ENCODE results near the gene UCHL3. TPM values are rescaled to one million over a fixed set of nuclear protein-coding genes. Genes with fewer than 3 reads are reported as not detected.

The UCHL3 gene
- total and polyA plus RNA-seq, 2 of the 4 experiments (the other 2 are of a cell fraction): 63.8 to 68.3 TPM

- H3K18ac ChIP-seq (ENCODE audit: low read depth, low read length): no peak overlapping the region
- H2AK9ac ChIP-seq (replicated peaks; ENCODE audit: low read depth, low read length, poor library complexity): no peak overlapping the region
- no peak overlapping the region for H4K8ac ChIP-seq (ENCODE audit: low read depth in 2 of 2, low read length in 2 of 2)
- no peak overlapping the region for H3K23ac ChIP-seq (ENCODE audit: low read depth, low read length)
- H3K4me2 ChIP-seq (ENCODE audit: low read depth, low read length): no peak overlapping the region
- ChIA-PET CTCF (no interaction called here), POLR2A (ENCODE audit: unreplicated experiment) (no interaction called here)
- WGBS, 2 experiments (ENCODE audit: extremely low coverage in 2 of 2, insufficient read length in 1 of 2): no CpG with 5 or more reads among the region's 4 CpGs
- intact Hi-C loops (cut with micrococcal nuclease) (no loop called here), dilution Hi-C loops (cut with HindIII; ENCODE audit: low sequenced_read_pairs, unreplicated experiment) (no loop called here), in situ Hi-C loops (cut with MboI; ENCODE audit: low sequenced_read_pairs) (no loop called here)
- H4K5ac ChIP-seq (ENCODE audit: low read depth, low read length): no peak overlapping the region
- TF ChIP-seq, protein P1, sequence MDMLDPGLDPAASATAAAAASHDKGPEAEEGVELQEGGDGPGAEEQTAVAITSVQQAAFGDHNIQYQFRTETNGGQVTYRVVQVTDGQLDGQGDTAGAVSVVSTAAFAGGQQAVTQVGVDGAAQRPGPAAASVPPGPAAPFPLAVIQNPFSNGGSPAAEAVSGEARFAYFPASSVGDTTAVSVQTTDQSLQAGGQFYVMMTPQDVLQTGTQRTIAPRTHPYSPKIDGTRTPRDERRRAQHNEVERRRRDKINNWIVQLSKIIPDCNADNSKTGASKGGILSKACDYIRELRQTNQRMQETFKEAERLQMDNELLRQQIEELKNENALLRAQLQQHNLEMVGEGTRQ (IDR thresholded peaks at IDR 0.05; ENCODE audit: low read depth, low read length): no peak
- TF ChIP-seq, protein P2, sequence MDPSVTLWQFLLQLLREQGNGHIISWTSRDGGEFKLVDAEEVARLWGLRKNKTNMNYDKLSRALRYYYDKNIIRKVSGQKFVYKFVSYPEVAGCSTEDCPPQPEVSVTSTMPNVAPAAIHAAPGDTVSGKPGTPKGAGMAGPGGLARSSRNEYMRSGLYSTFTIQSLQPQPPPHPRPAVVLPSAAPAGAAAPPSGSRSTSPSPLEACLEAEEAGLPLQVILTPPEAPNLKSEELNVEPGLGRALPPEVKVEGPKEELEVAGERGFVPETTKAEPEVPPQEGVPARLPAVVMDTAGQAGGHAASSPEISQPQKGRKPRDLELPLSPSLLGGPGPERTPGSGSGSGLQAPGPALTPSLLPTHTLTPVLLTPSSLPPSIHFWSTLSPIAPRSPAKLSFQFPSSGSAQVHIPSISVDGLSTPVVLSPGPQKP (IDR thresholded peaks at IDR 0.05; ENCODE audit: borderline replicate concordance, low read depth, low read length): no peak
- TF ChIP-seq RAD21 (IDR thresholded peaks at IDR 0.05; ENCODE audit: low read length): no peak
- TF ChIP-seq RCOR1 (IDR thresholded peaks at IDR 0.05; ENCODE audit: insufficient replicate concordance, low read length): no peak
- no peak for TF ChIP-seq CEBPB (IDR thresholded peaks at IDR 0.05; ENCODE audit: low read depth, low read length)
- TF ChIP-seq MAZ (IDR thresholded peaks at IDR 0.05; ENCODE audit: borderline replicate concordance, low read depth, low read length): no peak
- TF ChIP-seq CHD1 (IDR thresholded peaks at IDR 0.05; ENCODE audit: low read depth, low read length): no peak
- no peak for TF ChIP-seq RFX5 (IDR thresholded peaks at IDR 0.05; ENCODE audit: low read depth, low read length)
- H3K14ac ChIP-seq (replicated peaks; ENCODE audit: low read depth, low read length): no peak overlapping the region; the same call in 1 of the 2 replicates
- H3K79me1 ChIP-seq (ENCODE audit: low read depth in 1 of 2, low read length in 2 of 2): peaks cover 0 to 8% of the 10 kb centered on the region in 2 experiments; a peak in 3 of 4 replicates
- H2BK20ac ChIP-seq (ENCODE audit: low read depth, low read length): no peak overlapping the region
- H3K9me3 ChIP-seq (ENCODE audit: control insufficient read depth, insufficient read depth, low read length): no peaks in the 10 kb centered on the region
- no peaks in the 10 kb centered on the region for H4K20me1 ChIP-seq (ENCODE audit: insufficient read depth, low read length)
- DNase-seq: no peak
- H3K27me3 ChIP-seq (ENCODE audit: control insufficient read depth, insufficient read depth, low read length): no peaks in the 10 kb centered on the region
- no peak overlapping the region for H3K9ac ChIP-seq (ENCODE audit: low read depth, low read length)
- no peak overlapping the region for H4K91ac ChIP-seq (ENCODE audit: insufficient read depth, low read depth, low read length)
- no peak overlapping the region for H2AFZ ChIP-seq (replicated peaks; ENCODE audit: low read length, poor library complexity)
- no peak overlapping the region for H3K4me3 ChIP-seq (ENCODE audit: insufficient read depth, low read depth, low read length)
- H3K9me1 ChIP-seq (ENCODE audit: insufficient read depth, low read length): no peaks in the 10 kb centered on the region
- peaks cover 4% of the 10 kb centered on the region; the same call in 1 of the 2 replicates for H3K36me3 ChIP-seq (ENCODE audit: control insufficient read depth, insufficient read depth, low read length)
- H2BK5ac ChIP-seq (ENCODE audit: low read depth, low read length, poor library complexity, severe bottlenecking): no peak overlapping the region
- no TSS peak for BruUV-seq (replicated peaks)
- no peak overlapping the region for H3K27ac ChIP-seq (ENCODE audit: insufficient read depth, low read length)
- no peak overlapping the region for H2BK120ac ChIP-seq (ENCODE audit: low read depth, low read length)
- no peak overlapping the region for H2BK15ac ChIP-seq (ENCODE audit: low read depth, low read length)
- no peak overlapping the region for H3K56ac ChIP-seq (ENCODE audit: extremely low read depth, insufficient read depth, low read length)
- H3K4me1 ChIP-seq (ENCODE audit: control insufficient read depth, insufficient read depth, low read length): no peaks in the 10 kb centered on the region
- H3K4ac ChIP-seq (ENCODE audit: low read depth, low read length): no peak overlapping the region
- H2AK5ac ChIP-seq (ENCODE audit: low read depth, low read length): no peak overlapping the region
- no peak for ATAC-seq (ENCODE audit: low read depth)
These were observed 50.8 kb downstream of the UCHL3 start for GRCh38 chr13:75600371-75600770.
